Measurements from ENCODE around the gene ST8SIA2.

Gene ST8SIA2

GRCh38 chr15:92421976-92422375 is 28.3 kb downstream of the ST8SIA2 start:
- in situ Hi-C loops (cut with HindIII; ENCODE audit: low sequenced_read_pairs) = no loop called here
- DNase-seq (ENCODE audit: low read depth) = peak; percentile 15
- no peak for TF ChIP-seq CTCF (IDR thresholded peaks at IDR 0.05; ENCODE audit: low read depth, low read length, missing control alignments)
- no peak overlapping the region for H3K4me3 ChIP-seq (ENCODE audit: low read depth, low read length)

- in situ Hi-C loops (cut with HindIII; ENCODE audit: low sequenced_read_pairs) = no loop called here
- no peak for DNase-seq (ENCODE audit: low read depth)
- H3K4me3 ChIP-seq (ENCODE audit: low read depth, low read length) = no peak overlapping the region
- no peak for TF ChIP-seq CTCF (IDR thresholded peaks at IDR 0.05; ENCODE audit: low read depth, low read length, missing control alignments)
These were observed 32.0 kb downstream of the ST8SIA2 start for GRCh38 chr15:92425578-92426225.

- H3K4me3 ChIP-seq (ENCODE audit: low read depth, low read length) = no peak overlapping the region
- in situ Hi-C loops (cut with HindIII; ENCODE audit: low sequenced_read_pairs) = no loop called here
- peak; percentile 62 for DNase-seq (ENCODE audit: low read depth)
These were observed 35.8 kb downstream of the ST8SIA2 start for GRCh38 chr15:92429378-92430068.

GRCh38 chr15:92430069-92430440 is 36.4 kb downstream of the ST8SIA2 start:
- DNase-seq (ENCODE audit: low read depth) = no peak
- no peak overlapping the region for H3K4me3 ChIP-seq (ENCODE audit: low read depth, low read length)
- in situ Hi-C loops (cut with HindIII; ENCODE audit: low sequenced_read_pairs) = no loop called here
- TF ChIP-seq CTCF (IDR thresholded peaks at IDR 0.05; ENCODE audit: low read depth, low read length, missing control alignments) = no peak

More at GRCh38 chr15:92429378-92430068, 35.8 kb downstream of the ST8SIA2 start:
- no peak for TF ChIP-seq CTCF (IDR thresholded peaks at IDR 0.05; ENCODE audit: low read depth, low read length, missing control alignments)

GRCh38 chr15:92435145-92435544 is 41.5 kb downstream of the ST8SIA2 start:
- no peak for TF ChIP-seq CTCF (IDR thresholded peaks at IDR 0.05; ENCODE audit: low read depth, low read length, missing control alignments)
- DNase-seq (ENCODE audit: low read depth) = no peak
- in situ Hi-C loops (cut with HindIII; ENCODE audit: low sequenced_read_pairs) = no loop called here
- no peak overlapping the region for H3K4me3 ChIP-seq (ENCODE audit: low read depth, low read length)

- in situ Hi-C loops (cut with HindIII; ENCODE audit: low sequenced_read_pairs) = no loop called here
- H3K4me3 ChIP-seq (ENCODE audit: low read depth, low read length) = no peak overlapping the region
- no peak for DNase-seq (ENCODE audit: low read depth)
- no peak for TF ChIP-seq CTCF (IDR thresholded peaks at IDR 0.05; ENCODE audit: low read depth, low read length, missing control alignments)
These were observed 44.8 kb downstream of the ST8SIA2 start for GRCh38 chr15:92438471-92438870.
